Measurements from ENCODE around the gene LST1. TPM values are rescaled to one million over a fixed set of nuclear protein-coding genes. Genes with fewer than 3 reads are reported as not detected.
A peak's percentile ranks its signal among the peaks of the same experiment; 100 is the strongest.

LST1 gene
- total and polyA plus RNA-seq, 2 donors (not counting 1 experiment from before 2014, with no cell fraction given), result 7.4 to 30.5 TPM

DNA sequence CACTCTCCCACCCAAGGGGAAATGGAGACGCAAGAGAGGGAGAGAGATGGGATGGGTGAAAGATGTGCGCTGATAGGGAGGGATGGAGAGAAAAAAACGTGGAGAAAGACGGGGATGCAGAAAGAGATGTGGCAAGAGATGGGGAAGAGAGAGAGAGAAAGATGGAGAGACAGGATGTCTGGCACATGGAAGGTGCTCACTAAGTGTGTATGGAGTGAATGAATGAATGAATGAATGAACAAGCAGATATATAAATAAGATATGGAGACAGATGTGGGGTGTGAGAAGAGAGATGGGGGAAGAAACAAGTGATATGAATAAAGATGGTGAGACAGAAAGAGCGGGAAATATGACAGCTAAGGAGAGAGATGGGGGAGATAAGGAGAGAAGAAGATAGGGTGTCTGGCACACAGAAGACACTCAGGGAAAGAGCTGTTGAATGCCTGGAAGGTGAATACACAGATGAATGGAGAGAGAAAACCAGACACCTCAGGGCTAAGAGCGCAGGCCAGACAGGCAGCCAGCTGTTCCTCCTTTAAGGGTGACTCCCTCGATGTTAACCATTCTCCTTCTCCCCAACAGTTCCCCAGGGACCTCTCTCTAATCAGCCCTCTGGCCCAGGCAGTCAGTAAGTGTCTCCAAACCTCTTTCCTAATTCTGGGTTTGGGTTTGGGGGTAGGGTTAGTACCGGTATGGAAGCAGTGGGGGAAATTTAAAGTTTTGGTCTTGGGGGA is 10.0 kb upstream of the LST1 start:
- H3K4me2 ChIP-seq (replicated peaks; ENCODE audit: low read depth, low read length, poor library complexity, severe bottlenecking), result peak overlapping the region; percentile 88
- peaks cover 91% of the 10 kb centered on the region for H3K4me1 Mint-ChIP-seq
- peak overlapping the region; percentile 93 for H3K27ac Mint-ChIP-seq
- H3K9me3 Mint-ChIP-seq (ENCODE audit: insufficient read depth), result no peaks in the 10 kb centered on the region
- H3K36me3 ChIP-seq (replicated peaks in 1 of 2; ENCODE audit: control extremely low read depth in 1 of 2, control insufficient read depth in 1 of 2, extremely low read depth in 1 of 2, insufficient read depth in 2 of 2, low read length in 1 of 2), result peaks cover 2 to 35% of the 10 kb centered on the region in 2 experiments
- peaks cover 26% of the 10 kb centered on the region for H4K20me1 ChIP-seq (ENCODE audit: control insufficient read depth, insufficient read depth, low read length, poor library complexity, severe bottlenecking)
- H3K9ac ChIP-seq (ENCODE audit: low read length), result peak overlapping the region; percentile 74
- TF ChIP-seq, protein P1, sequence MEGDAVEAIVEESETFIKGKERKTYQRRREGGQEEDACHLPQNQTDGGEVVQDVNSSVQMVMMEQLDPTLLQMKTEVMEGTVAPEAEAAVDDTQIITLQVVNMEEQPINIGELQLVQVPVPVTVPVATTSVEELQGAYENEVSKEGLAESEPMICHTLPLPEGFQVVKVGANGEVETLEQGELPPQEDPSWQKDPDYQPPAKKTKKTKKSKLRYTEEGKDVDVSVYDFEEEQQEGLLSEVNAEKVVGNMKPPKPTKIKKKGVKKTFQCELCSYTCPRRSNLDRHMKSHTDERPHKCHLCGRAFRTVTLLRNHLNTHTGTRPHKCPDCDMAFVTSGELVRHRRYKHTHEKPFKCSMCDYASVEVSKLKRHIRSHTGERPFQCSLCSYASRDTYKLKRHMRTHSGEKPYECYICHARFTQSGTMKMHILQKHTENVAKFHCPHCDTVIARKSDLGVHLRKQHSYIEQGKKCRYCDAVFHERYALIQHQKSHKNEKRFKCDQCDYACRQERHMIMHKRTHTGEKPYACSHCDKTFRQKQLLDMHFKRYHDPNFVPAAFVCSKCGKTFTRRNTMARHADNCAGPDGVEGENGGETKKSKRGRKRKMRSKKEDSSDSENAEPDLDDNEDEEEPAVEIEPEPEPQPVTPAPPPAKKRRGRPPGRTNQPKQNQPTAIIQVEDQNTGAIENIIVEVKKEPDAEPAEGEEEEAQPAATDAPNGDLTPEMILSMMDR (IDR thresholded peaks at IDR 0.05), result no peak
- TF ChIP-seq EZH2 (IDR thresholded peaks at IDR 0.05; ENCODE audit: borderline replicate concordance, insufficient read depth, low read depth, low read length, poor library complexity, severe bottlenecking), result no peak
- H3K79me2 ChIP-seq (ENCODE audit: control insufficient read depth, insufficient read depth, low read length), result peaks cover 93% of the 10 kb centered on the region
- no peaks in the 10 kb centered on the region for H3K27me3 ChIP-seq (replicated peaks in 1 of 4; ENCODE audit: control extremely low read depth in 1 of 4, control insufficient read depth in 3 of 4, insufficient read depth in 4 of 4, low read length in 3 of 4)
- peak overlapping the region; percentile 74 to 87 (median 77) for H3K4me3 ChIP-seq (ENCODE audit: control extremely low read depth in 1 of 5, extremely low read depth in 1 of 5, insufficient read depth in 1 of 5, low read depth in 2 of 5, low read length in 4 of 5)
- peaks cover 74 to 95% of the 10 kb centered on the region in 2 donors for H3K4me1 ChIP-seq (ENCODE audit: control insufficient read depth in 2 of 2, insufficient read depth in 2 of 2, low read length in 2 of 2)
- H3K9me3 ChIP-seq (ENCODE audit: control extremely low read depth in 1 of 3, control insufficient read depth in 2 of 3, insufficient read depth in 1 of 3, low read length in 2 of 3), result no peaks in the 10 kb centered on the region
- no peaks in the 10 kb centered on the region for H3K27me3 Mint-ChIP-seq
- POLR2A ChIA-PET, result interaction anchor here (0.5 to 42.6 kb wide), 7 partner anchors 9 to 1060 kb away, joined by 3 to 1450 read pairs (median 7); partner anchors contain the start of genes ATP6V1G2, LST1, LTA and LTB
- ATAC-seq (ENCODE audit: low read depth) (peak; percentile 9), DNase-seq (peak; percentile 71)
- H3K27ac ChIP-seq (ENCODE audit: low read length in 2 of 2), result peak overlapping the region; percentile 77 to 89
- intact Hi-C loops (cut with micrococcal nuclease), result loop anchor here (1.0 kb wide), 1 partner anchor 8 kb away; no protein-coding TSS in a partner anchor
- CTCF ChIA-PET, result interaction anchor here (0.7 to 35.3 kb wide), 9 partner anchors 7 to 354 kb away, joined by 3 to 2241 read pairs (median 8); partner anchors contain the start of genes ATP6V1G2, LST1, LTA and LTB
- 40% methylated on average over 5 of the region's 8 CpGs for whole genome bisulfite sequencing (ENCODE audit: insufficient coverage)
- peak overlapping the region; percentile 36 for H2AFZ ChIP-seq (ENCODE audit: insufficient read depth, low read depth, low read length, poor library complexity, severe bottlenecking)
- peak overlapping the region; percentile 89 for H3K4me3 Mint-ChIP-seq

Measured in B cell (primary cell).